H9 (cell line): Measurements from ENCODE around the gene L1TD1. TPM values are rescaled to one million over a fixed set of nuclear protein-coding genes. Genes with fewer than 3 reads are reported as not detected.
"Not testable (repeated sequence)": the region's sequence is repeated elsewhere in the genome, so short reads cannot be mapped to it uniquely, and the experiment has no call there.

ENCODE experiments used
- DNase-seq: peaks from one replicate; pipeline ENCODE4 v3.0.0-alpha.2; 2017
- H2AFZ ChIP-seq: one replicate; pipeline ENCODE4 v1.6.1; 2013; ENCODE audit warnings: mild to moderate bottlenecking, low read length, control low read depth, moderate library complexity
- H2AK5ac ChIP-seq: 2 replicates; pipeline ENCODE4 v1.6.1; 2013; ENCODE audit warnings: low read length, control low read depth, mixed read lengths; ENCODE audit not compliant: insufficient read length
- H2BK120ac ChIP-seq: one replicate; pipeline ENCODE4 v1.6.1; 2013; ENCODE audit warnings: low read depth, mild to moderate bottlenecking, low read length, control low read depth, inconsistent platforms; ENCODE audit not compliant: poor library complexity, severe bottlenecking
- H2BK12ac ChIP-seq: 2 replicates; pipeline ENCODE4 v1.6.1; 2013; ENCODE audit warnings: low read length, control low read depth, mixed read lengths, low read depth; ENCODE audit not compliant: insufficient read length
- H2BK15ac ChIP-seq: 2 replicates; pipeline ENCODE4 v1.6.1; 2013; ENCODE audit warnings: low read depth, low read length, control low read depth
- H2BK20ac ChIP-seq: one replicate; pipeline ENCODE4 v1.6.1; 2013; ENCODE audit warnings: low read depth, mild to moderate bottlenecking, low read length, control low read depth, inconsistent platforms; ENCODE audit not compliant: poor library complexity, severe bottlenecking
- H2BK5ac ChIP-seq: 2 replicates; pipeline ENCODE4 v1.6.1; 2013; ENCODE audit warnings: low read length, control low read depth, mixed read lengths; ENCODE audit not compliant: insufficient read length
- H3K14ac ChIP-seq: 2 replicates; pipeline ENCODE4 v1.6.1; 2013; ENCODE audit warnings: low read length, control low read depth; ENCODE audit not compliant: insufficient read depth
- H3K18ac ChIP-seq: 2 replicates; pipeline ENCODE4 v1.6.1; 2013; ENCODE audit warnings: low read depth, mild to moderate bottlenecking, mixed read lengths, low read length, control low read depth; ENCODE audit not compliant: insufficient read length
- H3K23ac ChIP-seq: 2 replicates; pipeline ENCODE4 v1.6.1; 2013; ENCODE audit warnings: low read length, control low read depth, mixed read lengths, low read depth; ENCODE audit not compliant: insufficient read length
- H3K23me2 ChIP-seq: 2 replicates; pipeline ENCODE4 v1.6.1; 2013; ENCODE audit warnings: low read depth, mild to moderate bottlenecking, mixed read lengths, low read length, control low read depth; ENCODE audit not compliant: insufficient read length, poor library complexity, severe bottlenecking
- H3K27ac ChIP-seq: 2 replicates; pipeline ENCODE4 v1.5.1; 2013; ENCODE audit warnings: low read length, control low read depth, mixed read lengths, low read depth; ENCODE audit not compliant: insufficient read length
- H3K27me3 ChIP-seq: 2 replicates; pipeline ENCODE4 v1.6.1; 2013; ENCODE audit warnings: low read length, control low read depth, inconsistent platforms; ENCODE audit not compliant: insufficient read depth
- H3K4ac ChIP-seq: 2 replicates; pipeline ENCODE4 v1.6.1; 2013; ENCODE audit warnings: low read depth, mild to moderate bottlenecking, control low read depth, inconsistent platforms, low read length, moderate library complexity
- H3K4me1 ChIP-seq: 2 replicates; pipeline ENCODE4 v1.6.1; 2013; ENCODE audit warnings: low read length, control low read depth, inconsistent platforms; ENCODE audit not compliant: insufficient read depth
- H3K4me2 ChIP-seq: 2 replicates; pipeline ENCODE4 v1.6.1; 2013; ENCODE audit warnings: low read length, control low read depth, mixed read lengths; ENCODE audit not compliant: insufficient read length, insufficient read depth
- H3K56ac ChIP-seq: 2 replicates; pipeline ENCODE4 v1.6.1; 2013; ENCODE audit warnings: low read depth, mild to moderate bottlenecking, mixed read lengths, low read length, control low read depth; ENCODE audit not compliant: insufficient read length
- H3K79me1 ChIP-seq: 2 replicates; pipeline ENCODE4 v1.6.1; 2013; ENCODE audit warnings: low read depth, mild to moderate bottlenecking, moderate library complexity, low read length, control low read depth, inconsistent platforms; ENCODE audit not compliant: insufficient read depth, poor library complexity, severe bottlenecking
- H3K79me2 ChIP-seq: 2 replicates; pipeline ENCODE4 v1.6.1; 2013; ENCODE audit warnings: low read length, control low read depth, inconsistent platforms; ENCODE audit not compliant: insufficient read depth
- H3K9ac ChIP-seq: 2 replicates; pipeline ENCODE4 v1.6.1; 2013; ENCODE audit warnings: low read length, control low read depth, mixed read lengths; ENCODE audit not compliant: insufficient read length; ENCODE audit errors: extremely low read depth
- H3K9me3 ChIP-seq: one replicate; pipeline ENCODE4 v1.6.1; 2013; ENCODE audit warnings: low read depth, low read length, inconsistent platforms; ENCODE audit not compliant: control insufficient read depth
- H3T11ph ChIP-seq: one replicate; pipeline ENCODE4 v1.6.1; 2013; ENCODE audit warnings: mild to moderate bottlenecking, low read length, control low read depth, inconsistent platforms
- H4K20me1 ChIP-seq: one replicate; pipeline ENCODE4 v1.6.1; 2013; ENCODE audit not compliant: control insufficient read depth, insufficient read length, insufficient read depth
- H4K5ac ChIP-seq: 2 replicates; pipeline ENCODE4 v1.6.1; 2013; ENCODE audit warnings: low read depth, mild to moderate bottlenecking, mixed read lengths, low read length, control low read depth; ENCODE audit not compliant: insufficient read length
- H4K8ac ChIP-seq: replicated peaks from 2 replicates; pipeline ENCODE4 v1.6.1; 2013; ENCODE audit warnings: low read length, control low read depth, mixed read lengths, low read depth; ENCODE audit not compliant: insufficient read length
- H4K91ac ChIP-seq: 2 replicates; pipeline ENCODE4 v1.6.1; 2013; ENCODE audit warnings: low read depth, mild to moderate bottlenecking, moderate library complexity, mixed read lengths, low read length, control low read depth; ENCODE audit not compliant: insufficient read length
- H3K27ac Mint-ChIP-seq, 3 experiments: 2 replicates in 2 of 3; 3 replicates in 1 of 3; pipeline ENCODE4 v1.8.0; 2020 to 2021; ENCODE audit warnings: mixed read lengths in 3 of 3, mild to moderate bottlenecking in 1 of 3, moderate library complexity in 1 of 3
- H3K27me3 Mint-ChIP-seq: 2 replicates; pipeline ENCODE4 v1.8.0; 2021; ENCODE audit warnings: low read depth, mild to moderate bottlenecking, moderate library complexity, mixed read lengths
- H3K36me3 Mint-ChIP-seq, 3 experiments: 2 replicates in 2 of 3; 3 replicates in 1 of 3; pipeline ENCODE4 v1.8.0; 2020 to 2021; ENCODE audit warnings: low read depth in 3 of 3, mixed read lengths in 3 of 3; ENCODE audit not compliant: insufficient read depth in 1 of 3
- H3K4me1 Mint-ChIP-seq, 2 experiments: 2 replicates each; pipeline ENCODE4 v1.8.0; 2020; ENCODE audit warnings: mixed read lengths in 2 of 2
- H3K4me3 Mint-ChIP-seq, 2 experiments: 2 replicates in 1 of 2; 3 replicates in 1 of 2; pipeline ENCODE4 v1.8.0; 2020 to 2021; ENCODE audit warnings: mild to moderate bottlenecking in 2 of 2, mixed read lengths in 2 of 2, moderate library complexity in 1 of 2
- H3K9me3 Mint-ChIP-seq, 2 experiments: 2 replicates in 1 of 2; 3 replicates in 1 of 2; pipeline ENCODE4 v1.8.0; 2020; ENCODE audit warnings: mild to moderate bottlenecking in 2 of 2, mixed read lengths in 2 of 2, moderate library complexity in 1 of 2
- CTCF ChIP-seq: fragments of 200-600 bp; sonication (generic); conservative IDR thresholded peaks from 3 replicates; pipeline ENCODE4 v1.8.0; 2021; ENCODE audit warnings: antibody characterized with exemption, mild to moderate bottlenecking
- WGBS: extraction: QIAGEN DNeasy Blood & Tissue Kit; methylation state at CpG from one replicate; pipeline ENCODE4 v1.1.7; 2013; ENCODE audit warnings: missing lambda C conversion rate, low lambda C conversion rate, mixed read lengths; ENCODE audit not compliant: insufficient read length; ENCODE audit errors: extremely low coverage; 5-methylcytosine and 5-hydroxymethylcytosine counted together
- total RNA-seq: library from RNA; stranded (reverse); gene quantifications from 2 replicates; pipeline ENCODE4 v1.2.1, GENCODE V29; 2021

L1TD1 gene
- total RNA-seq, 1 experiment from 2014 or later: 422 TPM

GRCh38 chr1:62241371-62242131, 46.9 kb downstream of the L1TD1 start:
- Mint-ChIP-seq H3K9me3 (peaks cover 16 to 19% of the 10 kb centered on the region in 2 experiments), H3K27me3 (no peaks in the 10 kb centered on the region; the same call in 1 of the 2 replicates), H3K36me3 (peaks cover 5 to 16% (median 7%) of the 10 kb centered on the region in 3 experiments; a peak in 5 of 7 replicates), H3K4me1 (peaks cover 21 to 37% of the 10 kb centered on the region in 2 experiments), H3K27ac (peak overlapping the region in 1 of 3 experiments; percentile 29; a peak in 2 of 7 replicates), H3K4me3 (no peak overlapping the region)
- H3K56ac ChIP-seq: no peak overlapping the region
- no peak overlapping the region for H2BK120ac ChIP-seq
- TF ChIP-seq CTCF: no peak
- H4K5ac ChIP-seq: no peak overlapping the region
- H3K79me2 ChIP-seq: no peaks in the 10 kb centered on the region
- no peak overlapping the region for H2BK5ac ChIP-seq
- no peak overlapping the region for H2BK15ac ChIP-seq
- H3K18ac ChIP-seq: no peak overlapping the region
- H2BK20ac ChIP-seq: no peak overlapping the region
- H2AFZ ChIP-seq: no peak overlapping the region
- no peaks in the 10 kb centered on the region for H3K4me1 ChIP-seq
- no peak overlapping the region for H2AK5ac ChIP-seq
- H3K23ac ChIP-seq: no peak overlapping the region
- no peak overlapping the region for H3K9ac ChIP-seq
- no peaks in the 10 kb centered on the region for H3K9me3 ChIP-seq
- no CpG with 5 or more reads among the region's 12 CpGs for WGBS
- H3T11ph ChIP-seq: no peak overlapping the region
- H4K20me1 ChIP-seq: no peaks in the 10 kb centered on the region
- H3K23me2 ChIP-seq: no peaks in the 10 kb centered on the region
- no peak overlapping the region for H3K4me2 ChIP-seq
- no peak overlapping the region for H3K4ac ChIP-seq
- no peak overlapping the region for H4K8ac ChIP-seq
- no peak overlapping the region for H2BK12ac ChIP-seq
- DNase-seq: no peak
- H3K27ac ChIP-seq: no peak overlapping the region
- H3K14ac ChIP-seq: no peak overlapping the region
- no peaks in the 10 kb centered on the region for H3K27me3 ChIP-seq
- H3K79me1 ChIP-seq: no peaks in the 10 kb centered on the region
- H4K91ac ChIP-seq: no peak overlapping the region

- H2BK120ac ChIP-seq, H3K27ac ChIP-seq, H3K9me3 ChIP-seq, H3K79me2 ChIP-seq, H3K23ac ChIP-seq, H2BK5ac ChIP-seq, H3K4me3 Mint-ChIP-seq, H2AFZ ChIP-seq, H3K4me1 ChIP-seq, H3K23me2 ChIP-seq, H3K14ac ChIP-seq, H4K91ac ChIP-seq, H2BK20ac ChIP-seq, DNase-seq, H2BK12ac ChIP-seq, H2BK15ac ChIP-seq, H3K4ac ChIP-seq, H3T11ph ChIP-seq, H3K27me3 ChIP-seq, H3K4me2 ChIP-seq, H4K8ac ChIP-seq, H4K5ac ChIP-seq, H3K79me1 ChIP-seq, H3K27me3 Mint-ChIP-seq, H3K18ac ChIP-seq, H3K27ac Mint-ChIP-seq, H3K9ac ChIP-seq, H4K20me1 ChIP-seq, H2AK5ac ChIP-seq, H3K56ac ChIP-seq: not testable (repeated sequence)
- H3K36me3 Mint-ChIP-seq: peaks cover 5 to 16% (median 7%) of the 10 kb centered on the region in 3 experiments; a peak in 5 of 7 replicates
- H3K9me3 Mint-ChIP-seq: peaks cover 16 to 19% of the 10 kb centered on the region in 2 experiments
- H3K4me1 Mint-ChIP-seq: peaks cover 11 to 21% of the 10 kb centered on the region in 2 experiments
- WGBS: no CpG with 5 or more reads among the region's 3 CpGs
Measured at GRCh38 chr1:62244380-62244779, 49.7 kb downstream of the L1TD1 start.
